ENCODE measurements around the gene TLR4.

The TLR4 gene

GRCh38 chr9:117746263-117746662 lies 42.1 kb downstream of the TLR4 start:
- DNase-seq, result no peak

DNA sequence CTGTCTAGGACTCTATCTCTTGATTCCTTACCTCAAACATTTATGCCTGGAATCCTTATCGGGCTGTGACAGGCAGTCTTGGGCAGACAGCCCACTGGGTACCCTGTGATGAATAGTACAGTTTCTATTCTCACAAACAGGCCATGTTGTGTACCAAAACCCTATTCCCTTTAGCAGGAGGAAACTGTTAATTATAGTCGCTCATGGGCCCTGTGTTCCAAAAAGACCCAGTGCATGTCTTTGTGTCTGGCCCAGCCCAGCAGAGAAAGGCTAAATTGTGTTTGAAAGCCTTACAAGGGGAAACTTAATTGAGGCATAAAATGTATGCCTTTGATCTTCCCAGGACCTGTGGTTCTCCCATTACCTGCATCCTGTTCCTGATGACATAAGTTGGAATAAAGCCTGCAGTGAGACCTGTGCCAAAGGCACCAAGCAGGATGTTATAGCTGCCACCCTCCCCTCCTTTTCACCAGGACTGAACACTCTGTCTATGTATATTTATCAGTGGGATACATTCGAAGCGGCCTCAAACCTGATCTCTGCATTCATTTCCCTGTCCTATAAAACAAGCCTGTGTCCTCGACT lies 43.3 kb downstream of the TLR4 start:
- DNase-seq, result no peak

DNA sequence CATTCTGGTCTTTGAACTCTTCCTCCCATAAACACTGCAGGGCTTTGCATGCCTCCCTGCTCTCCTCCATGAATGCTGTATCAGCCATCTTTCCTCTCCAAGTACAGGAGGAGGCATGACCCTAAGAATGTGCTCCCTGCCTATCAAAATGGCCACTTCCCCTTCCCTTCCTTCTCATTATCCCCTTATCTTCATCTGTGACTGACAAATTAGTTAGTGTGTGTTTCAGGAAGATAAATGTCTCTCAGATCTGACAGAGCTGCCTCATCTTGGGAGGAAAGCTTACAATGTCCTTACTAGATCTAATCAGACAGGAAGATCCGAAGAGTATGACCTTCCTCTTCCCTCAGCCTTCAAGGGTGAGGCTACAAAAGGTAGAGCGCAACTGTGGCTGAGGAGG lies 46.2 kb downstream of the TLR4 start:
- no peak for DNase-seq

- DNase-seq, result no peak
These were observed 48.7 kb downstream of the TLR4 start for GRCh38 chr9:117752894-117753293.

DNA sequence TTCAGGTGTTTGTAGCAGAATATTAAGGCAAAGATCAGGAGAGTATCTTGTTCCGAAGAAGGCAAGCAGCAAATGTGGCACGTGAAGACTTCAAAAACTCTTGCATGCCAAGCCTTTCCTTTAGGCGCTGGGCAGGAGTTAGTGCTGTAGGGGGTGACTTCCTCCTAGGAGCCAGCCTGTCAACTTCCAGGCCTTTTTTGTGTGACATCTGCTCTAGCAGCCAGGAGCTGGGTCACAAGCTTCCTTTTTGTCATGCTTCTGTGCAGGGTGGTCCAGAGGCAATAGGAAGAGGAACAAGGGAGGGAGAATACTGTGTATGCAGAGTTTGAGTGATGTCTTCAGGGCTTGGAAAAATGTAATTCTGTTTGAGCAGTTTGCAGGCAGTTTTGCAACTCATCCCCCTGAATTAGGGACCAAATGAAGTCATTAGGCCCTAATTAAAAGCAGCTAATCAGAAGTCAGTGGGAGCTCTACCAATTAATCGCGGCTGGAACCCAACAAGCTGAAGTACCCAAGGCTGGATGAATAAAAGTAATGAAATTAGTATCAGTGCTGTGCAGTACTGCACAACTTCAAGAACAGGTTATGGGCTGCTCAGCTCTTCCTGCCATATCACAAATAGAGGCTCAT lies 53.5 kb downstream of the TLR4 start:
- no peak for DNase-seq

GRCh38 chr9:117763314-117763713 lies 59.1 kb downstream of the TLR4 start:
- DNase-seq, result no peak

GRCh38 chr9:117768750-117769395 lies 64.7 kb downstream of the TLR4 start:
- no peak for DNase-seq

DNA sequence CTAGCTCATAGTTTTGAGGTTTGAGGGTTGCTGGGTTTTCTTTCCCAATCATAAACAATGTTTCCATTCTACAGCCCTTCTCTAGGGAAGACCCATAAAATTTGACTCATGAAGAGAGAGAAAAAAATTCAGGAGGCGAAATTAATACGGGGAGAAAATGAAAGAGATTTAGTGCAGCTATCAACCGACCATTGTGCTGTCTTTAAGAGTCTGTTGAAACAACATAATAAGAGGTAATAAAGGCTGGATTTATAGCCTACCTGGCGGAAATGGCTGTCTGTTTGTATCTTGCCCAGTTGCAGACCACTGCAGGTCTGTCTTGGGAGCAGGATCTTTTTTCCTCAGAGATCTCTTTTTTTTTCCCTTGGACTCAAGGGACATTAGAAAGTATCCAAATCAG lies 66.9 kb downstream of the TLR4 start:
- DNase-seq, result no peak

DNA sequence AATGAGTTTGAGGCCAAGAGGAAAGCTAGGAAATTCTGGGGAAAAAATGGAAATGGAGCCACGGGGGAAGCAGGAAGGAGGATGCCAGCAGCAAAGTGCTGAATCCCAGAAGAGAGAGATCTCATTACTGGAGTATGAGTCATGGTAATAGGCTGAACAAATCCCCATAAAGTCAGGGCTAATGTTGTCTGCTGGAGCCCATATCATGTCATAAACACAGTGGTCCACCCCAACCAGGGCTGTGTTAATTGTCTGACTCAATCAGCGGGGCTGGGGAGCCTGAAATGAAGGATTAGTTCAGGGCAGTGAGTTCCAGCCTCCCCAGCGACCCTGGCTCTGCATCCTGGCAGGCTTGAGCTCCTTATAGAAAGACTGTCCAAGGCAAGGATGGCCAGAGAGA lies 68.8 kb downstream of the TLR4 start:
- no peak for DNase-seq
